Keratinocyte (primary cell): ENCODE measurements around the gene HOXA10. TPM values are rescaled to one million over a fixed set of nuclear protein-coding genes. Genes with fewer than 3 reads are reported as not detected.

Experiments used
- DNase-seq: peaks from one replicate; pipeline ENCODE4 v3.0.0-alpha.2; 2011; ENCODE audit warnings: low read depth, missing footprints, low spot score
- FAIRE-seq: peaks from 2 replicates; lab custom pipeline; 2011; peaks lifted over from hg19 to GRCh38; lab: Jason Lieb, UNC
- H2AFZ ChIP-seq: 2 replicates; pipeline ENCODE4 v1.6.0; 2012; ENCODE audit warnings: low read length, control low read depth, inconsistent platforms; ENCODE audit not compliant: control insufficient read depth
- H3K27ac ChIP-seq: 2 replicates; pipeline ENCODE4 v1.5.1; 2011; ENCODE audit warnings: low read length; ENCODE audit not compliant: control insufficient read depth, insufficient read depth
- H3K27me3 ChIP-seq: 3 replicates; pipeline ENCODE4 v1.6.0; 2011; ENCODE audit warnings: low read length; ENCODE audit not compliant: control insufficient read depth, insufficient read depth; ENCODE audit errors: extremely low read depth
- H3K36me3 ChIP-seq, 2 experiments: 2 replicates in 1 of 2; 3 replicates in 1 of 2; pipeline ENCODE4 v1.5.1; 2011; ENCODE audit warnings: low read length in 2 of 2, mild to moderate bottlenecking in 1 of 2; ENCODE audit not compliant: control insufficient read depth in 2 of 2, insufficient read depth in 2 of 2; ENCODE audit errors: extremely low read depth in 1 of 2
- H3K4me1 ChIP-seq: 3 replicates; pipeline ENCODE4 v1.5.1; 2011; ENCODE audit warnings: low read length; ENCODE audit not compliant: control insufficient read depth, insufficient read depth; ENCODE audit errors: extremely low read depth
- H3K4me2 ChIP-seq: 3 replicates; pipeline ENCODE4 v1.6.0; 2011; ENCODE audit warnings: low read depth, low read length; ENCODE audit not compliant: control insufficient read depth, insufficient read depth; ENCODE audit errors: extremely low read depth
- H3K4me3 ChIP-seq, 3 experiments: fragments of 200-600 bp in 1 of 3; sonication (generic) in 1 of 3; 2 replicates in 2 of 3; 3 replicates in 1 of 3; pipeline ENCODE4 v1.5.1; 2011 to 2016; ENCODE audit warnings: low read length in 3 of 3, mild to moderate bottlenecking in 3 of 3, control low read depth in 2 of 3, inconsistent platforms in 1 of 3, low read depth in 1 of 3, mixed read lengths in 1 of 3, mixed run types in 1 of 3, moderate library complexity in 1 of 3; ENCODE audit not compliant: control insufficient read depth in 2 of 3, insufficient read depth in 2 of 3; ENCODE audit errors: extremely low read depth in 1 of 3
- H3K79me2 ChIP-seq: 2 replicates; pipeline ENCODE4 v1.6.0; 2012; ENCODE audit warnings: low read length; ENCODE audit not compliant: control insufficient read depth, insufficient read depth
- H3K9ac ChIP-seq: 3 replicates; pipeline ENCODE4 v1.6.0; 2011; ENCODE audit warnings: low read length; ENCODE audit not compliant: control insufficient read depth, insufficient read depth; ENCODE audit errors: extremely low read depth
- H3K9me1 ChIP-seq: 3 replicates; pipeline ENCODE4 v1.6.0; 2011; ENCODE audit warnings: low read length; ENCODE audit not compliant: control insufficient read depth, insufficient read depth; ENCODE audit errors: extremely low read depth
- H3K9me3 ChIP-seq: 2 replicates; pipeline ENCODE4 v1.5.1; 2012; ENCODE audit warnings: low read depth, low read length; ENCODE audit not compliant: control insufficient read depth
- H4K20me1 ChIP-seq: 3 replicates; pipeline ENCODE4 v1.6.0; 2011; ENCODE audit warnings: low read length; ENCODE audit not compliant: control insufficient read depth, insufficient read depth; ENCODE audit errors: extremely low read depth
- EZH2 ChIP-seq: IDR thresholded peaks from one replicate; pipeline ENCODE4 v1.6.1; 2012; ENCODE audit warnings: inconsistent platforms, mild to moderate bottlenecking, low read length, moderate library complexity
- dilution Hi-C: fragments of 300-500 bp; cut with MboI; formaldehyde crosslinking; loops from one replicate; pipeline ENCODE4 v1.7.0; 2020; ENCODE audit warnings: low sequenced_read_pairs; ENCODE audit not compliant: extremely low pct_ligation_motif_present
- polyA plus RNA-seq, 5 experiments: library from polyadenylated mRNA; depleted of rRNA in 3 of 5; stranded (reverse) in 3 of 5; stranded (forward) in 1 of 5; unstranded in 1 of 5; fragments of >200 nt; gene quantifications; 1 replicate in 1 of 5; 2 replicates in 3 of 5; 3 replicates in 1 of 5; pipeline versions ENCODE4 v1.2.1 to v1.2.3, GENCODE V29; 2011 to 2012; ENCODE audit warnings: missing spikeins in 2 of 5, low read depth in 1 of 5, low replicate concordance in 1 of 5
- TF ChIP-seq, protein P1 (sequence below), 3 experiments: IDR thresholded peaks in 1 of 3; conservative IDR thresholded peaks in 1 of 3; optimal IDR thresholded peaks in 1 of 3; 2 replicates in 2 of 3; 3 replicates in 1 of 3; pipeline versions ENCODE3 to v1.5.1; 2011; ENCODE audit warnings: low read length in 3 of 3, mild to moderate bottlenecking in 3 of 3, moderate library complexity in 2 of 3, control low read depth in 1 of 3, inconsistent platforms in 1 of 3; ENCODE audit not compliant: insufficient read depth in 2 of 3; ENCODE audit errors: extremely low read depth in 1 of 3

The HOXA10 gene
- polyA plus RNA-seq, 1 donor (not counting 4 experiments of a cell fraction or from before 2014, with no cell fraction given): 2.4 TPM

DNA sequence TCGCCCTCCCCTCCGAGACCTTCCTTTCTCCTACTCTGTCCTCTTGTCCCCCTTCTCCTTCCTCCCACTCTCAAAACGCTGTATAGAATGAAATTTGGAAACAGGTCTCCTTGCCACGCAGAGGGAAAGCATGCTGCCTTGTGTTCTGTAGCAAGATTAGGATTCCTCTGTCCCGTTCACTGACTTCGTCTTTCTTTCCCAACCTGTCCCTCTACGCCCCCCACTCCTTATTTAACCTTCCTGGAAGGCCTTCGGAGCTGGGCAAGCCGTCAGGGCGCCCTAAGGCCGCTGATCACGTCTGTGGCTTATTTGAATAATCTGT, 10.1 kb downstream of the HOXA10 start:
- peaks cover 32% of the 10 kb centered on the region for H3K4me1 ChIP-seq
- peak overlapping the region; percentile 83 for H3K9ac ChIP-seq
- TF ChIP-seq, protein P1, sequence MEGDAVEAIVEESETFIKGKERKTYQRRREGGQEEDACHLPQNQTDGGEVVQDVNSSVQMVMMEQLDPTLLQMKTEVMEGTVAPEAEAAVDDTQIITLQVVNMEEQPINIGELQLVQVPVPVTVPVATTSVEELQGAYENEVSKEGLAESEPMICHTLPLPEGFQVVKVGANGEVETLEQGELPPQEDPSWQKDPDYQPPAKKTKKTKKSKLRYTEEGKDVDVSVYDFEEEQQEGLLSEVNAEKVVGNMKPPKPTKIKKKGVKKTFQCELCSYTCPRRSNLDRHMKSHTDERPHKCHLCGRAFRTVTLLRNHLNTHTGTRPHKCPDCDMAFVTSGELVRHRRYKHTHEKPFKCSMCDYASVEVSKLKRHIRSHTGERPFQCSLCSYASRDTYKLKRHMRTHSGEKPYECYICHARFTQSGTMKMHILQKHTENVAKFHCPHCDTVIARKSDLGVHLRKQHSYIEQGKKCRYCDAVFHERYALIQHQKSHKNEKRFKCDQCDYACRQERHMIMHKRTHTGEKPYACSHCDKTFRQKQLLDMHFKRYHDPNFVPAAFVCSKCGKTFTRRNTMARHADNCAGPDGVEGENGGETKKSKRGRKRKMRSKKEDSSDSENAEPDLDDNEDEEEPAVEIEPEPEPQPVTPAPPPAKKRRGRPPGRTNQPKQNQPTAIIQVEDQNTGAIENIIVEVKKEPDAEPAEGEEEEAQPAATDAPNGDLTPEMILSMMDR (optimal IDR thresholded peaks at IDR 0.05 in 1 of 3, IDR thresholded peaks at IDR 0.05 in 1 of 3, conservative IDR thresholded peaks at IDR 0.05 in 1 of 3; ENCODE audit: extremely low read depth in 1 of 3, insufficient read depth in 2 of 3, low read length in 3 of 3): no peak
- peaks cover 76% of the 10 kb centered on the region for H3K79me2 ChIP-seq
- peak overlapping the region; percentile 98 for H3K4me2 ChIP-seq
- FAIRE-seq: no peak
- no peaks in the 10 kb centered on the region for H4K20me1 ChIP-seq
- peak overlapping the region; percentile 78 to 94 (median 84) for H3K4me3 ChIP-seq
- peak overlapping the region; percentile 87 for H3K27ac ChIP-seq
- peak overlapping the region; percentile 9 for H2AFZ ChIP-seq
- no peaks in the 10 kb centered on the region for H3K27me3 ChIP-seq
- H3K9me1 ChIP-seq: no peaks in the 10 kb centered on the region
- dilution Hi-C loops: no loop called here
- H3K36me3 ChIP-seq: peaks cover 4 to 10% of the 10 kb centered on the region in 2 experiments
- no peaks in the 10 kb centered on the region for H3K9me3 ChIP-seq
- no peak for DNase-seq

DNA sequence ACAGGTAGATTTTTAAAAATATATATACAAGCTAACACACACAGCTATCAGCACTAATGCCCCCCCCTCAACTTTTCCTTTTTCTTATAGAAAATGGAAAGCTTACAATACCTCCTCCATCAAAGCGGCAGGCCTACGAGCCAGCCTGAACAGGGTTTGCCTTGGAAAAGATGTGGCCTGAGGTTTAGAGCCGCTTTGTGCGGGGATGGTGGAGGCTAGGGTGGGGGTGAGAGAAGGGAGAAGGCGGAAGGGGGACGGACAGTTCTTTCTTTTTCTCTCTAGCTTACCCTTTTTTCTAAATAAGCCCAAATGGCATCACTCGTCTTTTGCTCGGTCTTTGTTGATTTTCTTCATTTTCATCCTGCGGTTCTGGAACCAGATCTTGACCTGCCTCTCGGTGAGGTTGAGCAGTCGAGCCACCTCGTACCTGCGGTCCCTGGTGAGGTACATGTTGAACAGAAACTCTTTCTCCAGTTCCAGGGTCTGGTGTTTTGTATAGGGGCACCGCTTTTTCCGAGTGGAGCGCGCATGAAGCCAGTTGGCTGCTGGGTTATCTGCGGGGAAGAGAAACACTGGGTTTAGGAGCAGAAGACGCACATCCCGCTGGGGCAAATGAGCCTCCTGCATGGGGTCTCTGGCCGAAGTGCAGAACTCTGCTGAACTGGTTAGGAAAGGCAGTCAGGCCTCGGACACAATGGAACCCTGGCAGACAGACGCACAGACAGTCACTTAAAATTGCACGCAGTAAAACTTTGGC, 10.7 kb downstream of the HOXA10 start:
- TF ChIP-seq EZH2: no peak
- TF ChIP-seq, protein P1 (optimal IDR thresholded peaks at IDR 0.05 in 1 of 3, IDR thresholded peaks at IDR 0.05 in 1 of 3, conservative IDR thresholded peaks at IDR 0.05 in 1 of 3; ENCODE audit: extremely low read depth in 1 of 3, insufficient read depth in 2 of 3, low read length in 3 of 3): no peak
- peaks cover 34% of the 10 kb centered on the region for H3K4me1 ChIP-seq
- H3K4me3 ChIP-seq: peak overlapping the region; percentile 78 to 94 (median 84)
- peak overlapping the region; percentile 83 for H3K9ac ChIP-seq
- H3K79me2 ChIP-seq: peaks cover 75% of the 10 kb centered on the region
- no peaks in the 10 kb centered on the region for H4K20me1 ChIP-seq
- no peaks in the 10 kb centered on the region for H3K9me1 ChIP-seq
- H3K27ac ChIP-seq: peak overlapping the region; percentile 87
- H2AFZ ChIP-seq: no peak overlapping the region
- no peaks in the 10 kb centered on the region for H3K9me3 ChIP-seq
- peaks cover 4 to 10% of the 10 kb centered on the region in 2 experiments for H3K36me3 ChIP-seq
- peak overlapping the region; percentile 98 for H3K4me2 ChIP-seq
- FAIRE-seq (peak; percentile 23), DNase-seq (no peak)
- dilution Hi-C loops: no loop called here
- no peaks in the 10 kb centered on the region for H3K27me3 ChIP-seq
